Body of pancreas (tissue), 4 donors: Measurements from ENCODE around the gene ANAPC15. TPM values are rescaled to one million over a fixed set of nuclear protein-coding genes. Genes with fewer than 3 reads are reported as not detected.

Experiments used
- ATAC-seq: fragments of 150-250 bp; one replicate; pipeline ENCODE4 v1.9.1; 2016
- DNase-seq, 4 donors: peaks; one replicate each; pipeline ENCODE4 v3.0.0-alpha.2; 2019
- H3K27ac ChIP-seq, 4 donors: fragments of 200-600 bp; sonication (generic); 1 replicate in 3 of 4; 2 replicates in 1 of 4; pipeline versions ENCODE4 v1.5.1 to v1.6.1; 2016 to 2019; ENCODE audit warnings: mild to moderate bottlenecking in 1 of 4, mixed read lengths in 1 of 4, moderate library complexity in 1 of 4
- H3K27me3 ChIP-seq, 2 donors: fragments of 200-600 bp; sonication (generic); one replicate each; pipeline ENCODE4 v1.6.0; 2016; ENCODE audit warnings: mild to moderate bottlenecking in 1 of 2
- H3K36me3 ChIP-seq, 2 donors: fragments of 200-600 bp; sonication (generic); replicated peaks in 1 of 2; 2 replicates each; pipeline ENCODE4 v1.5.1; 2016; ENCODE audit warnings: low read depth in 2 of 2; ENCODE audit not compliant: insufficient read depth in 1 of 2
- H3K4me1 ChIP-seq: fragments of 200-600 bp; sonication (generic); one replicate; pipeline ENCODE4 v1.6.0; 2016
- H3K4me3 ChIP-seq, 2 donors: fragments of 200-600 bp; sonication (generic); 1 replicate in 1 of 2; 2 replicates in 1 of 2; pipeline ENCODE4 v1.5.1; 2016 to 2019
- H3K9me3 ChIP-seq, 3 donors: fragments of 200-600 bp; sonication (generic); 1 replicate in 2 of 3; 2 replicates in 1 of 3; pipeline ENCODE4 v1.5.1; 2016
- POLR2A ChIP-seq, 3 donors: fragments of 450-650 bp; IDR thresholded peaks; one replicate each; pipeline ENCODE4 v1.6.1; 2016; ENCODE audit warnings: antibody characterized with exemption in 3 of 3, mild to moderate bottlenecking in 2 of 3
- WGBS, 2 donors: methylation state at CpG; one replicate each; pipeline ENCODE4 v1.1.5; 2017; 5-methylcytosine and 5-hydroxymethylcytosine counted together
- intact Hi-C: fragments of 100-400 bp; cut with DNase I; formaldehyde crosslinking; loops from one replicate; pipeline ENCODE4 v1.15.1; 2023
- total RNA-seq, 2 donors: library from RNA; depleted of rRNA; stranded (reverse); fragments of >200 nt; gene quantifications; one replicate each; pipeline ENCODE4 v1.1.0, GENCODE V29; 2016
- TF ChIP-seq, protein P1 (sequence below), 7 experiments: fragments of 450-650 bp in 4 of 7; fragments of 200-600 bp in 3 of 7; sonication (generic) in 3 of 7; IDR thresholded peaks; one replicate each; pipeline ENCODE4 v1.5.1; 2016 to 2019; ENCODE audit warnings: antibody characterized with exemption in 7 of 7

Gene ANAPC15
- 10 to 100 TPM; 14.2 to 22.1 TPM for total RNA-seq

DNA sequence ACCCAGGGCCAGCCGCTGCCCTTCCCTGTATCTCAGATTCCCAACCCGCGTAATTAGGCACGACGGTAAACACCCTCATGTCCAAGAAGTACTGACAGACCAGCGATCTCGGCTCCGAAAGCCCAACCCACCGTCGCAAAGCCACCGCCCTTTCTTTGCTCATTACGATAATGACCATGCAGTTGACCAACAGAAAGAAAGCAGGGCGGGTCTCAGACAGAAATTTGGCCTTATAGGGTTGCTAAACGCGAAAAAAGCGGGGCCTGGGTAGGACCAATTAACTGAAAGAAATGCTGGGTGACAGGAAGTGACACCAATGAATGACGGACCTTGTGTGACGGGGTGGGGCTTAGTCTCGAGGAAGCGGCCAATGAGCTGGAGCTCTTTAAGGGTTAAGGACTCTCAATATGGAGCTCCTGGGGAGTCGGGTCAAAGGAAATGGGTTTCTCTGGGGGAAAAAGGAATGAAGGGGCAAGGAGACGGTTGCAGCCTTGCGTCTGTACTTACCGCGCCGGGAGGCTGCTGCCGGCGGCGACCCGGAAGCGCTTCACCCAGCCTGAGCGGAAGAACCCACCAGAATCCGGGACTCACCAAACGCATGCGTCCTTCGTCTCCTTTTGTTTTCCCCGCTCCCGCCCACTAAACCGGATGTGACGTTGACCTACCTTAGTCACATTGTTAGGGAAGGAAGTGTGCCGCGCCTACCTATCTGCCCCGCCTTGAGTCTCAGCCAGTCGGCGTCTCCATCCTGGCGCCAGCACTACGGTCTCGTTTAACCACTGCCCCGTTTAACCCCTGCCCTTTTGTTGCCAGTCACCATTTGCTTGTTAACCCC, at the start of gene ANAPC15:
Gene ANAPC15, minus strand, starts transcription at position 553 of the 835 bp plus-strand sequence. CDS start 1,419 bp downstream, outside the sequence.
- peaks cover 15% of the 10 kb centered on the region for H3K4me1 ChIP-seq
- TF ChIP-seq, protein P1, sequence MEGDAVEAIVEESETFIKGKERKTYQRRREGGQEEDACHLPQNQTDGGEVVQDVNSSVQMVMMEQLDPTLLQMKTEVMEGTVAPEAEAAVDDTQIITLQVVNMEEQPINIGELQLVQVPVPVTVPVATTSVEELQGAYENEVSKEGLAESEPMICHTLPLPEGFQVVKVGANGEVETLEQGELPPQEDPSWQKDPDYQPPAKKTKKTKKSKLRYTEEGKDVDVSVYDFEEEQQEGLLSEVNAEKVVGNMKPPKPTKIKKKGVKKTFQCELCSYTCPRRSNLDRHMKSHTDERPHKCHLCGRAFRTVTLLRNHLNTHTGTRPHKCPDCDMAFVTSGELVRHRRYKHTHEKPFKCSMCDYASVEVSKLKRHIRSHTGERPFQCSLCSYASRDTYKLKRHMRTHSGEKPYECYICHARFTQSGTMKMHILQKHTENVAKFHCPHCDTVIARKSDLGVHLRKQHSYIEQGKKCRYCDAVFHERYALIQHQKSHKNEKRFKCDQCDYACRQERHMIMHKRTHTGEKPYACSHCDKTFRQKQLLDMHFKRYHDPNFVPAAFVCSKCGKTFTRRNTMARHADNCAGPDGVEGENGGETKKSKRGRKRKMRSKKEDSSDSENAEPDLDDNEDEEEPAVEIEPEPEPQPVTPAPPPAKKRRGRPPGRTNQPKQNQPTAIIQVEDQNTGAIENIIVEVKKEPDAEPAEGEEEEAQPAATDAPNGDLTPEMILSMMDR (IDR thresholded peaks at IDR 0.05): peak in 3 of 7 experiments; percentile 6 to 23 (median 15)
- peak; percentile 77 to 95 (median 91) for TF ChIP-seq POLR2A (IDR thresholded peaks at IDR 0.05)
- H3K4me3 ChIP-seq: peak within 1 kb of the TSS; percentile 31 to 42
- no peaks in the 10 kb centered on the region for H3K9me3 ChIP-seq
- H3K36me3 ChIP-seq: no peaks in the 10 kb centered on the region
- no peaks in the 10 kb centered on the region for H3K27me3 ChIP-seq
- H3K27ac ChIP-seq: peak within 1 kb of the TSS; percentile 96 to 98 (median 96)
- ATAC-seq (peak; percentile 93), DNase-seq (peak; percentile 98 to 100 (median 99))
- intact Hi-C loops: no loop called here
- 0% methylated on average over 39 to 49 of the region's 49 CpGs for WGBS, 2 donors

DNA sequence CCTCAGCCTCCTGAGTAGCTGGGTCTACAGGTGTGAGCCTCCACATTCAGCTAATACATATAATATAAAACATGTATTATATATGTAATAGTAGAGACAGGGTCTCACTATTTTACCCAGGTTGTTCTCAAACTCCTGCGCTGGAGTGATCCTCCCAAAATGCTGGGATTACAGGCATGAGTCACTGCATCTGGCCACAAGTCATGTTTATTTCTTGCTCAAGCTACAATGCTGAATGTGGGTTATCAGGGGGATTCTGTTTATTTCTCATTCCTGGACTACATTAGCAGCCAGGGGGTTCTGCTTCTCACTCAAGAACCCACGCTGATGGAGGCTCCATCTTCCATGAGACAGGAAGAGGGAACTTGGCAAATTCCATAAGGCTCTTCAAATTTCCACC, 47.8 kb upstream of the ANAPC15 start:
- no peaks in the 10 kb centered on the region for H3K27me3 ChIP-seq
- H3K4me1 ChIP-seq: no peaks in the 10 kb centered on the region
- ATAC-seq: no peak
- WGBS, 2 donors: 76 to 84% methylated on average over 2 of the region's 2 CpGs
- no peak for DNase-seq
- intact Hi-C loops: no loop called here
- H3K36me3 ChIP-seq: no peaks in the 10 kb centered on the region
- H3K9me3 ChIP-seq: no peaks in the 10 kb centered on the region
- H3K27ac ChIP-seq: no peak overlapping the region
- H3K4me3 ChIP-seq: no peak overlapping the region
- TF ChIP-seq POLR2A (IDR thresholded peaks at IDR 0.05): no peak
- TF ChIP-seq, protein P1 (IDR thresholded peaks at IDR 0.05): no peak

DNA sequence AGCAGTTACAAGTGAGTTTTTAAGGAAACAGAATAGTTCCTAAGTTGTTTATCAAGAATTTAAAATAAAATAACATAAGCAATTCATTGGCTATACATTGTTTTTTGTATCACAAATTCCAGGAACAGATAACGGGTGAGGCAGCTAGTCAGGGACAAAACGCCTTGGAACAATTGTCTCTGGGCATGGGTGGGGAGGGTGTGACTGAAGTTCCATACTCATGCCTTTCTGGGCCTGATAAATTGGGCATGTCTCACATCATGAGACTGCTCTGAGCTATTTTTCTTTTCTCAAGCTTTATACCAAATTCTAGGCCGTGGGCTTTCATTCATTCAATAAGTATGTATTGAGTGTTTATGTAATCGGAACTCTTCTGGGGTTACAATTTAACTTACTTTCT, 44.6 kb upstream of the ANAPC15 start:
- Histone ChIP-seq H3K4me3 (no peak overlapping the region), H3K27ac (no peak overlapping the region), H3K9me3 (no peaks in the 10 kb centered on the region), H3K36me3 (no peaks in the 10 kb centered on the region), H3K4me1 (no peaks in the 10 kb centered on the region), H3K27me3 (no peaks in the 10 kb centered on the region)
- 71 to 72% methylated on average over 4 of the region's 4 CpGs for WGBS, 2 donors
- no peak for DNase-seq
- intact Hi-C loops: no loop called here
- TF ChIP-seq, protein P1 (IDR thresholded peaks at IDR 0.05): no peak
- TF ChIP-seq POLR2A (IDR thresholded peaks at IDR 0.05): no peak
- no peak for ATAC-seq

DNA sequence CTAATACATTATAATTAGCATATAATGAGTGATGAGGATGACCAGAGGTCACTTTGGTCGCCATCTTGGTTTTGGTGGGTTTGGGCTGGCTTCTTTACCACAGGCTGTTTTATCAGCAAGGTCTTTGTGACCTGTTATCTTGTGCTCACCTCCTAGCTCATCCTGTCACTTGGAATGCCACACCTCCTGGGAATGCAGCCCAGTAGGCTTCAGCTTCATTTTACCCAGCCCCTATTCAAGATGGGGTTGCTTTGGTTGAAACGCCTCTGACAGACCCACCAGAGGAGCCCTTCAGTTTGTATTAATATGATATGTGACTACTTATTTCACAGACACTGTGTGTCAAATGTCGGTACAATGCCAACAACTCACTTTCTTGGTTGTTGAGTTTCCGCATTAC, 43.3 kb upstream of the ANAPC15 start:
- WGBS, 2 donors: 79 to 83% methylated on average over 4 of the region's 4 CpGs

More for the DNA sequence above, 43.3 kb upstream of the ANAPC15 start:
- H3K27ac ChIP-seq: no peak overlapping the region
- H3K36me3 ChIP-seq: no peaks in the 10 kb centered on the region
- no peak overlapping the region for H3K4me3 ChIP-seq
- H3K27me3 ChIP-seq: no peaks in the 10 kb centered on the region
- ATAC-seq: no peak
- intact Hi-C loops: no loop called here
- no peaks in the 10 kb centered on the region for H3K4me1 ChIP-seq
- no peak for TF ChIP-seq POLR2A (IDR thresholded peaks at IDR 0.05)
- TF ChIP-seq, protein P1 (IDR thresholded peaks at IDR 0.05): no peak
- no peak for DNase-seq
- no peaks in the 10 kb centered on the region for H3K9me3 ChIP-seq
